AG04450 (cell line): ENCODE data around the gene CIT. TPM values are rescaled to one million over a fixed set of nuclear protein-coding genes. Genes with fewer than 3 reads are reported as not detected.
"Not testable (repeated sequence)": the region's sequence is repeated elsewhere in the genome, so short reads cannot be mapped to it uniquely, and the experiment has no call there.

ENCODE experiments used
- CTCF ChIA-PET: fragments of 300-600, 350-600 bp; formaldehyde crosslinking; extraction: SDS; loops from one replicate; lab custom pipeline; 2022; ENCODE audit warnings: antibody characterized with exemption, inconsistent platforms; lab: Charles Lee
- POLR2A ChIA-PET: fragments of 350-600 bp; formaldehyde crosslinking; extraction: SDS; loops from one replicate; lab custom pipeline; 2021; ENCODE audit warnings: antibody characterized with exemption, inconsistent platforms; lab: Yijun Ruan, JAX
- DNase-seq: peaks from one replicate; pipeline ENCODE4 v3.0.0-alpha.2; 2011; ENCODE audit warnings: low read depth, low spot score
- H3K27ac ChIP-seq: one replicate; pipeline ENCODE4 v1.5.1; 2012; ENCODE audit warnings: low read depth, low read length, control low read depth
- H3K27me3 ChIP-seq: one replicate; pipeline ENCODE4 v1.6.0; 2012; ENCODE audit warnings: low read length; ENCODE audit not compliant: control insufficient read depth, insufficient read depth
- H3K4me3 ChIP-seq: 2 replicates; pipeline ENCODE4 v1.5.1; 2011; ENCODE audit warnings: mild to moderate bottlenecking, low read depth, low read length, control low read depth
- H3K9me3 ChIP-seq: 2 replicates; pipeline ENCODE4 v1.5.1; 2012; ENCODE audit warnings: low read length; ENCODE audit not compliant: control insufficient read depth, insufficient read depth
- CTCF ChIP-seq: IDR thresholded peaks from 2 replicates; pipeline ENCODE4 v1.5.1; 2011; ENCODE audit warnings: low read depth, low read length, control low read depth, inconsistent platforms
- polyA plus RNA-seq: library from polyadenylated mRNA; depleted of rRNA; stranded (reverse); fragments of >200 nt; gene quantifications from 2 replicates; pipeline ENCODE4 v1.2.3, GENCODE V29; 2011

The CIT gene
- polyA plus RNA-seq, 1 experiment: 6.0 TPM

GRCh38 chr12:119661882-119662281 is 215.2 kb downstream of the CIT start:
- TF ChIP-seq CTCF: no peak
- DNase-seq: no peak
- Histone ChIP-seq H3K27ac (no peak overlapping the region), H3K27me3 (peaks cover 3% of the 10 kb centered on the region), H3K9me3 (no peaks in the 10 kb centered on the region), H3K4me3 (no peak overlapping the region)
- ChIA-PET POLR2A (no interaction called here), CTCF (interaction anchor here (1.2 to 1.5 kb wide), 2 partner anchors 118 to 1284 kb away, joined by 3 to 4 read pairs; no protein-coding TSS in a partner anchor)

- no peak overlapping the region for H3K4me3 ChIP-seq
- POLR2A ChIA-PET: no interaction called here
- CTCF ChIA-PET: interaction anchor here (0.6 to 2.5 kb wide), 6 partner anchors 8 to 242 kb away, joined by 3 to 13 read pairs (median 4); partner anchors contain the start of gene PRKAB1
- no peak overlapping the region for H3K27ac ChIP-seq
- TF ChIP-seq CTCF: no peak
- DNase-seq: no peak
- H3K9me3 ChIP-seq: no peaks in the 10 kb centered on the region
- H3K27me3 ChIP-seq: no peaks in the 10 kb centered on the region
These were observed 217.0 kb downstream of the CIT start for GRCh38 chr12:119660076-119660475.

- H3K4me3 ChIP-seq: no peak overlapping the region
- TF ChIP-seq CTCF: peak; percentile 95
- H3K27ac ChIP-seq: no peak overlapping the region
- no peak for DNase-seq
- POLR2A ChIA-PET: no interaction called here
- no peaks in the 10 kb centered on the region for H3K27me3 ChIP-seq
- CTCF ChIA-PET: interaction anchor here (0.6 to 2.5 kb wide), 7 partner anchors 9 to 243 kb away, joined by 3 to 13 read pairs (median 4); partner anchors contain the start of gene PRKAB1
- H3K9me3 ChIP-seq: no peaks in the 10 kb centered on the region
These were observed 217.7 kb downstream of the CIT start for GRCh38 chr12:119659289-119659897.

GRCh38 chr12:119658166-119658565 is 219.0 kb downstream of the CIT start:
- H3K4me3 ChIP-seq, DNase-seq, H3K9me3 ChIP-seq, POLR2A ChIA-PET, H3K27ac ChIP-seq, H3K27me3 ChIP-seq: not testable (repeated sequence)
- CTCF ChIA-PET: interaction anchor here (0.9 to 2.5 kb wide), 5 partner anchors 10 to 244 kb away, joined by 4 to 13 read pairs (median 5); partner anchors contain the start of gene PRKAB1

- DNase-seq, H3K27ac ChIP-seq, H3K9me3 ChIP-seq, H3K27me3 ChIP-seq, H3K4me3 ChIP-seq, POLR2A ChIA-PET: not testable (repeated sequence)
- CTCF ChIA-PET: interaction anchor here (1.3 kb wide), 1 partner anchor 11 kb away, joined by 7 read pairs; the partner anchor contains the start of gene PRKAB1
These were observed 220.1 kb downstream of the CIT start for GRCh38 chr12:119657001-119657400.

- ChIA-PET CTCF (interaction anchor here (0.8 to 1.4 kb wide), 2 partner anchors 15 to 128 kb away, joined by 3 to 6 read pairs; partner anchors contain the start of gene PRKAB1), POLR2A (no interaction called here)
- Histone ChIP-seq H3K4me3 (no peak overlapping the region), H3K27me3 (no peaks in the 10 kb centered on the region), H3K27ac (no peak overlapping the region), H3K9me3 (no peaks in the 10 kb centered on the region; the same call in 1 of the 2 replicates)
- TF ChIP-seq CTCF: no peak
- DNase-seq: no peak
These were observed 224.5 kb downstream of the CIT start for GRCh38 chr12:119652665-119653064.
